ENCODE measurements around the gene RASSF5. TPM values are rescaled to one million over a fixed set of nuclear protein-coding genes. Genes with fewer than 3 reads are reported as not detected.
A peak's percentile ranks its signal among the peaks of the same experiment; 100 is the strongest.

The RASSF5 gene
- total and polyA plus RNA-seq, 10 of the 15 experiments (the other 5 are each of a cell fraction or from before 2014, with no cell fraction given) = 14.0 to 89.6 (median 68.9) TPM

DNA sequence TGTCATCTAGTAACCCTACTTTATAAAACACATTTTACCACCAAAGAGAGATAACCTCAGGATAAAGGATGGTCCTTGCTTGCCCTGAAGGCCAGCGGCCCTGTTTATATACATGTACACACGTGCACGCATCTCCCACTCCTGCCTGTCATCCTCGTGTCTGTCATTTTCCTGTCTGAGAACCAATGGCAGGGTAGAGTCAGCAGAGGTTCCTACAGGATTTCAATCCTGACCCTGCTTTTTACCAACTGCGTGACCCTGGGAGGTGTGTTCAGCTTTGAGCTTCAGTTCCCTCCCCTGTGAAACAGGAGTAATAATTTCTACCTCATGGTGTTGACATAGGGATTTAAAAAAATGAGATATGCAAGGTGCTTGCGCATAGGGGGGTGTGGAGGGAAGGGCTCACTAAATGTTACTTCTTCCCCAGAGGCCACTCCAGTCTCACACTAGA, 12.3 kb upstream of the RASSF5 start (continued):
- TF ChIP-seq, protein P1, sequence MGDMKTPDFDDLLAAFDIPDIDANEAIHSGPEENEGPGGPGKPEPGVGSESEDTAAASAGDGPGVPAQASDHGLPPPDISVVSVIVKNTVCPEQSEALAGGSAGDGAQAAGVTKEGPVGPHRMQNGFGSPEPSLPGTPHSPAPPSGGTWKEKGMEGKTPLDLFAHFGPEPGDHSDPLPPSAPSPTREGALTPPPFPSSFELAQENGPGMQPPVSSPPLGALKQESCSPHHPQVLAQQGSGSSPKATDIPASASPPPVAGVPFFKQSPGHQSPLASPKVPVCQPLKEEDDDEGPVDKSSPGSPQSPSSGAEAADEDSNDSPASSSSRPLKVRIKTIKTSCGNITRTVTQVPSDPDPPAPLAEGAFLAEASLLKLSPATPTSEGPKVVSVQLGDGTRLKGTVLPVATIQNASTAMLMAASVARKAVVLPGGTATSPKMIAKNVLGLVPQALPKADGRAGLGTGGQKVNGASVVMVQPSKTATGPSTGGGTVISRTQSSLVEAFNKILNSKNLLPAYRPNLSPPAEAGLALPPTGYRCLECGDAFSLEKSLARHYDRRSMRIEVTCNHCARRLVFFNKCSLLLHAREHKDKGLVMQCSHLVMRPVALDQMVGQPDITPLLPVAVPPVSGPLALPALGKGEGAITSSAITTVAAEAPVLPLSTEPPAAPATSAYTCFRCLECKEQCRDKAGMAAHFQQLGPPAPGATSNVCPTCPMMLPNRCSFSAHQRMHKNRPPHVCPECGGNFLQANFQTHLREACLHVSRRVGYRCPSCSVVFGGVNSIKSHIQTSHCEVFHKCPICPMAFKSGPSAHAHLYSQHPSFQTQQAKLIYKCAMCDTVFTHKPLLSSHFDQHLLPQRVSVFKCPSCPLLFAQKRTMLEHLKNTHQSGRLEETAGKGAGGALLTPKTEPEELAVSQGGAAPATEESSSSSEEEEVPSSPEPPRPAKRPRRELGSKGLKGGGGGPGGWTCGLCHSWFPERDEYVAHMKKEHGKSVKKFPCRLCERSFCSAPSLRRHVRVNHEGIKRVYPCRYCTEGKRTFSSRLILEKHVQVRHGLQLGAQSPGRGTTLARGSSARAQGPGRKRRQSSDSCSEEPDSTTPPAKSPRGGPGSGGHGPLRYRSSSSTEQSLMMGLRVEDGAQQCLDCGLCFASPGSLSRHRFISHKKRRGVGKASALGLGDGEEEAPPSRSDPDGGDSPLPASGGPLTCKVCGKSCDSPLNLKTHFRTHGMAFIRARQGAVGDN (IDR thresholded peaks at IDR 0.05) = no peak

DNA sequence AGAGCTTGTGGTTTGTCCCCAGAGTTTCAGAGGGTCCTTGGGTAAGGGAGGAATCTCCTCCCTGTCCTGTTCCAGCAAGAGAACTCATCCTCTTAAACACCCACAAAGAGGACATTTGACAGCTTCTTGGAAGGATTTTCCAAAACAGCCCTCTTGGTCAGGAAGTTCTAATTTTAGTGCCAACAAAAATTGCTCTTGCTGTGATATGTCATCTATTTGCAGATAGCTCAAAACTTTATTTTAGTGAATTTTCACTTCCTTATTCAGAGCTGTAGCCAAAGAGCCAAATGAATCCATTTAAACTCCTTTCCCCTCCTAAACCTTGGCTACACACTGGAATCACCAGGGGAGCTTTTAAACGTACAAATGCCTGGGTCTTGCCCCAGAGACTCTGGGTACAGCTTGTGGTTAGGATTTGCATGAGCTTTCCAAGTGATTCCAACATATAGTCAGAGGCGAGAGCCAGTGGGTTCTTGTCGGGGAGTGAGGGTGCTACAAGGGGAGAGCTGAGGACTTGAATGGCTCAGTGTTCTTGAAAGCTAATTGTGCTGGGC, 11.8 kb upstream of the RASSF5 start:
- DNase-seq (ENCODE audit: low read depth, low spot score) = no peak
- peak overlapping the region; percentile 41 for H3K4me3 ChIP-seq
- ChIA-PET RAD21 (ENCODE audit: unreplicated experiment) (interaction anchor here (0.7 to 4.7 kb wide), 23 partner anchors 10 to 168 kb away, joined by 3 to 69 read pairs (median 6); partner anchors contain the start of genes EIF2D, IKBKE and RASSF5), POLR2A (interaction anchor here (0.6 to 4.0 kb wide), 19 partner anchors 10 to 426 kb away, joined by 3 to 60 read pairs (median 5); partner anchors contain the start of genes FCMR, IKBKE and RASSF5), SMC1A (ENCODE audit: uncharacterized antibody, unreplicated experiment) (interaction anchor here (0.5 to 11.5 kb wide), 28 partner anchors 10 to 224 kb away, joined by 3 to 146 read pairs (median 6); partner anchors contain the start of genes EIF2D, IKBKE and RASSF5), CTCF (interaction anchor here (1.0 to 7.5 kb wide), 22 partner anchors 10 to 229 kb away, joined by 3 to 62 read pairs (median 7); partner anchors contain the start of genes DYRK3, IKBKE and RASSF5)
- H3K4me1 ChIP-seq (ENCODE audit: control insufficient read depth, insufficient read depth, low read length) = peaks cover 39% of the 10 kb centered on the region
- peaks cover 18 to 25% of the 10 kb centered on the region in 2 experiments for H3K36me3 ChIP-seq (ENCODE audit: control insufficient read depth in 2 of 2, insufficient read depth in 2 of 2, low read length in 1 of 2)
- in situ Hi-C loops (cut with MboI) = no loop called here
- H3K27ac ChIP-seq (ENCODE audit: control insufficient read depth, insufficient read depth) = peak overlapping the region; percentile 90
- peak overlapping the region; percentile 69 for H3K4me2 ChIP-seq (ENCODE audit: control insufficient read depth, insufficient read depth)
- FAIRE-seq = peak; percentile 97
- no peaks in the 10 kb centered on the region for H3K79me2 ChIP-seq (ENCODE audit: control insufficient read depth, insufficient read depth, low read length)
- 4% methylated on average over 3 of the region's 3 CpGs for WGBS (ENCODE audit: insufficient coverage, insufficient replicate concordance, low lambda C conversion rate, missing lambda C conversion rate)
- ATAC-seq = peak; percentile 41
- no peaks in the 10 kb centered on the region for H3K9me3 ChIP-seq (replicated peaks; ENCODE audit: control insufficient read depth, insufficient read depth, low read length)
- no TSS peak for BruUV-seq (replicated peaks)
- no peaks in the 10 kb centered on the region for H3K27me3 ChIP-seq (replicated peaks in 1 of 2; ENCODE audit: control insufficient read depth in 2 of 2, insufficient read depth in 2 of 2, low read length in 1 of 2)
- intact Hi-C loops (cut with micrococcal nuclease; ENCODE audit: unreplicated experiment) = no loop called here
- no peak overlapping the region for H2AFZ ChIP-seq (ENCODE audit: control insufficient read depth, low read depth, low read length)
- H3K9ac ChIP-seq (ENCODE audit: control insufficient read depth, insufficient read depth, low read length) = peak overlapping the region; percentile 5; the same call in 1 of the 2 replicates
- no peaks in the 10 kb centered on the region for H4K20me1 ChIP-seq (ENCODE audit: control insufficient read depth, insufficient read depth)
- TF ChIP-seq SIX5 (IDR thresholded peaks at IDR 0.05; ENCODE audit: low read depth, low read length, severe bottlenecking) = no peak
- peak; percentile 76; the same call in 1 of the 2 replicates for TF ChIP-seq MEF2A (IDR thresholded peaks at IDR 0.05; ENCODE audit: insufficient read depth, low read depth, low read length)
- peak; percentile 78; the same call in 1 of the 2 replicates for TF ChIP-seq NFIC (IDR thresholded peaks at IDR 0.05; ENCODE audit: low read depth, low read length)
- TF ChIP-seq RBBP5 (conservative IDR thresholded peaks at IDR 0.05) = no peak
- TF ChIP-seq SMAD1 (IDR thresholded peaks at IDR 0.05; ENCODE audit: low read depth, partially characterized antibody) = no peak
- TF ChIP-seq MTA3 (IDR thresholded peaks at IDR 0.05; ENCODE audit: borderline replicate concordance, low read length) = peak; percentile 39; the same call in 1 of the 2 replicates
- peak; percentile 57; the same call in 1 of the 2 replicates for TF ChIP-seq FOXM1 (IDR thresholded peaks at IDR 0.05; ENCODE audit: low read depth, low read length)
- peak; percentile 55 for TF ChIP-seq MEF2B (IDR thresholded peaks at IDR 0.05; ENCODE audit: partially characterized antibody, poor library complexity, severe bottlenecking)
- TF ChIP-seq, protein P2, sequence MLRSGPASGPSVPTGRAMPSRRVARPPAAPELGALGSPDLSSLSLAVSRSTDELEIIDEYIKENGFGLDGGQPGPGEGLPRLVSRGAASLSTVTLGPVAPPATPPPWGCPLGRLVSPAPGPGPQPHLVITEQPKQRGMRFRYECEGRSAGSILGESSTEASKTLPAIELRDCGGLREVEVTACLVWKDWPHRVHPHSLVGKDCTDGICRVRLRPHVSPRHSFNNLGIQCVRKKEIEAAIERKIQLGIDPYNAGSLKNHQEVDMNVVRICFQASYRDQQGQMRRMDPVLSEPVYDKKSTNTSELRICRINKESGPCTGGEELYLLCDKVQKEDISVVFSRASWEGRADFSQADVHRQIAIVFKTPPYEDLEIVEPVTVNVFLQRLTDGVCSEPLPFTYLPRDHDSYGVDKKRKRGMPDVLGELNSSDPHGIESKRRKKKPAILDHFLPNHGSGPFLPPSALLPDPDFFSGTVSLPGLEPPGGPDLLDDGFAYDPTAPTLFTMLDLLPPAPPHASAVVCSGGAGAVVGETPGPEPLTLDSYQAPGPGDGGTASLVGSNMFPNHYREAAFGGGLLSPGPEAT (IDR thresholded peaks at IDR 0.05; ENCODE audit: low read depth) = peak; percentile 51
- TF ChIP-seq RUNX3 (IDR thresholded peaks at IDR 0.05; ENCODE audit: low read length) = peak; percentile 52
- no peak for TF ChIP-seq JUND (IDR thresholded peaks at IDR 0.05; ENCODE audit: low read depth, low read length)
- TF ChIP-seq NRF1 (conservative IDR thresholded peaks at IDR 0.05; ENCODE audit: low read depth, low read length) = no peak
- TF ChIP-seq, protein P3, sequence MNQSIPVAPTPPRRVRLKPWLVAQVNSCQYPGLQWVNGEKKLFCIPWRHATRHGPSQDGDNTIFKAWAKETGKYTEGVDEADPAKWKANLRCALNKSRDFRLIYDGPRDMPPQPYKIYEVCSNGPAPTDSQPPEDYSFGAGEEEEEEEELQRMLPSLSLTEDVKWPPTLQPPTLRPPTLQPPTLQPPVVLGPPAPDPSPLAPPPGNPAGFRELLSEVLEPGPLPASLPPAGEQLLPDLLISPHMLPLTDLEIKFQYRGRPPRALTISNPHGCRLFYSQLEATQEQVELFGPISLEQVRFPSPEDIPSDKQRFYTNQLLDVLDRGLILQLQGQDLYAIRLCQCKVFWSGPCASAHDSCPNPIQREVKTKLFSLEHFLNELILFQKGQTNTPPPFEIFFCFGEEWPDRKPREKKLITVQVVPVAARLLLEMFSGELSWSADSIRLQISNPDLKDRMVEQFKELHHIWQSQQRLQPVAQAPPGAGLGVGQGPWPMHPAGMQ (IDR thresholded peaks at IDR 0.05; ENCODE audit: borderline replicate concordance) = no peak
